HEK293 (cell line): ENCODE measurements around the gene KRTAP19-2.

Source experiments
- PRDM1 ChIP-seq: fragments of 450-650 bp; formaldehyde crosslinking; IDR thresholded peaks from 2 replicates; pipeline ENCODE4; 2016; ENCODE audit warnings: missing biosample characterization, missing genetic modification characterization
- ZBTB17 ChIP-seq: fragments of 450-650 bp; formaldehyde crosslinking; IDR thresholded peaks from 2 replicates; pipeline ENCODE4 v1.5.1; 2016; ENCODE audit warnings: missing biosample characterization, missing genetic modification characterization
- ZNF426 ChIP-seq: fragments of 450-650 bp; formaldehyde crosslinking; IDR thresholded peaks from 2 replicates; pipeline ENCODE4 v1.5.1; 2017; ENCODE audit warnings: missing biosample characterization, missing genetic modification characterization, mild to moderate bottlenecking, inconsistent platforms, moderate library complexity
- TF ChIP-seq, protein P1 (sequence below): fragments of 450-650 bp; formaldehyde crosslinking; IDR thresholded peaks from 2 replicates; pipeline ENCODE4 v1.5.1; 2016; ENCODE audit warnings: missing biosample characterization, missing genetic modification characterization

DNA sequence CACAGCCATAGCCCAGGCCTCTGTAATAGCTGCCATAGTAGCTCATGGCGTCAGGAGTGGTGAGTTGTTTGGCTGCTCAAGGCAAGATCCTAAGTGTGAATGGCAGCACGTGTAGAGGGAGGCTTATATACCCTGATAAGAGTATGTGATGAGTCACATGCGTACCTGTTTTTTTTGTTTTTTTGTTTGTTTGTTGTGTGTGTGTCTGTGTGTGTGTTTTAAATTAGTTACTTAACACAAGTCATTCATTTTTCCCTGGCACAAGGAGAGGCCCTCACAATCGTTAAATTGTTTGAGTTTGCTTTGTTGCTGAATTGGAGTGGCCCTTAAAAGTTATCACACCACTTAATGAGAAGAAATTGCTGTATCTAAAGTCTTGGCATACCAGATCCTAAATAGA lies 9.8 kb upstream of the KRTAP19-2 start, which contains the start of gene KRTAP19-4:
- TF ChIP-seq, protein P1, sequence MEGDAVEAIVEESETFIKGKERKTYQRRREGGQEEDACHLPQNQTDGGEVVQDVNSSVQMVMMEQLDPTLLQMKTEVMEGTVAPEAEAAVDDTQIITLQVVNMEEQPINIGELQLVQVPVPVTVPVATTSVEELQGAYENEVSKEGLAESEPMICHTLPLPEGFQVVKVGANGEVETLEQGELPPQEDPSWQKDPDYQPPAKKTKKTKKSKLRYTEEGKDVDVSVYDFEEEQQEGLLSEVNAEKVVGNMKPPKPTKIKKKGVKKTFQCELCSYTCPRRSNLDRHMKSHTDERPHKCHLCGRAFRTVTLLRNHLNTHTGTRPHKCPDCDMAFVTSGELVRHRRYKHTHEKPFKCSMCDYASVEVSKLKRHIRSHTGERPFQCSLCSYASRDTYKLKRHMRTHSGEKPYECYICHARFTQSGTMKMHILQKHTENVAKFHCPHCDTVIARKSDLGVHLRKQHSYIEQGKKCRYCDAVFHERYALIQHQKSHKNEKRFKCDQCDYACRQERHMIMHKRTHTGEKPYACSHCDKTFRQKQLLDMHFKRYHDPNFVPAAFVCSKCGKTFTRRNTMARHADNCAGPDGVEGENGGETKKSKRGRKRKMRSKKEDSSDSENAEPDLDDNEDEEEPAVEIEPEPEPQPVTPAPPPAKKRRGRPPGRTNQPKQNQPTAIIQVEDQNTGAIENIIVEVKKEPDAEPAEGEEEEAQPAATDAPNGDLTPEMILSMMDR (tag by site-specific recombination), result no peak
- no peak for TF ChIP-seq ZBTB17 (tag by site-specific recombination)
- no peak for TF ChIP-seq ZNF426 (tag by site-specific recombination)
- TF ChIP-seq PRDM1 (tag by site-specific recombination), result no peak
